Gastroesophageal sphincter (tissue), 4 donors: Measurements from ENCODE around the gene COL4A2. TPM values are rescaled to one million over a fixed set of nuclear protein-coding genes. Genes with fewer than 3 reads are reported as not detected.

Experiments
- ATAC-seq: fragments of 150-250 bp; one replicate; pipeline ENCODE4 v1.9.1; 2016; ENCODE audit warnings: mild to moderate bottlenecking, moderate library complexity
- H3K27ac ChIP-seq, 4 donors: fragments of 200-600 bp; sonication (generic) in 3 of 4; 1 replicate in 3 of 4; 2 replicates in 1 of 4; pipeline ENCODE4 v1.5.1; 2016 to 2019
- H3K27me3 ChIP-seq: fragments of 200-600 bp; sonication (generic); one replicate; pipeline ENCODE4 v1.5.1; 2019
- H3K36me3 ChIP-seq, 2 donors: fragments of 200-600 bp; sonication (generic); one replicate each; pipeline ENCODE4 v1.5.1; 2019; ENCODE audit warnings: control low read depth in 1 of 2
- H3K4me1 ChIP-seq, 3 donors: fragments of 200-600 bp; sonication (generic); 1 replicate in 2 of 3; 2 replicates in 1 of 3; pipeline ENCODE4 v1.5.1; 2016 to 2019; ENCODE audit warnings: control low read depth in 2 of 3
- H3K4me3 ChIP-seq, 2 donors: fragments of 200-600 bp; sonication (generic); one replicate each; pipeline ENCODE4 v1.5.1; 2019; ENCODE audit warnings: mild to moderate bottlenecking in 1 of 2, moderate library complexity in 1 of 2
- H3K9me3 ChIP-seq, 3 donors: fragments of 200-600 bp; sonication (generic); one replicate each; pipeline ENCODE4 v1.5.1; 2017 to 2019; ENCODE audit warnings: control low read depth in 2 of 3
- EP300 ChIP-seq: sonication (generic); formaldehyde crosslinking; IDR thresholded peaks from one replicate; pipeline ENCODE4 v1.6.1; 2017; ENCODE audit warnings: antibody characterized with exemption, mild to moderate bottlenecking
- POLR2A ChIP-seq, 2 donors: fragments of 450-650 bp; IDR thresholded peaks; one replicate each; pipeline ENCODE4 v1.6.1; 2017; ENCODE audit warnings: antibody characterized with exemption in 2 of 2, mild to moderate bottlenecking in 2 of 2, moderate library complexity in 1 of 2
- POLR2AphosphoS5 ChIP-seq: sonication (generic); formaldehyde crosslinking; IDR thresholded peaks from one replicate; pipeline ENCODE4 v1.6.1; 2017; ENCODE audit warnings: antibody characterized with exemption
- WGBS, 2 donors: methylation state at CpG; one replicate each; pipeline ENCODE4 v1.1.5; 2018; ENCODE audit warnings: low coverage in 1 of 2; 5-methylcytosine and 5-hydroxymethylcytosine counted together
- total RNA-seq, 4 donors: library from RNA; depleted of rRNA; stranded (reverse); fragments of >200 nt; gene quantifications; one replicate each; pipeline ENCODE4 v1.1.0, GENCODE V29; 2016
- TF ChIP-seq, protein P1 (sequence below), 4 experiments: fragments of 200-600 bp in 2 of 4; fragments of 450-650 bp in 2 of 4; sonication (generic) in 1 of 4; IDR thresholded peaks; one replicate each; pipeline ENCODE4 v1.5.1; 2017 to 2019; ENCODE audit warnings: antibody characterized with exemption in 4 of 4, mild to moderate bottlenecking in 2 of 4, moderate library complexity in 2 of 4

Gene COL4A2
- total RNA-seq, 4 donors from 2014 or later: 478 to 945 (median 543) TPM

DNA sequence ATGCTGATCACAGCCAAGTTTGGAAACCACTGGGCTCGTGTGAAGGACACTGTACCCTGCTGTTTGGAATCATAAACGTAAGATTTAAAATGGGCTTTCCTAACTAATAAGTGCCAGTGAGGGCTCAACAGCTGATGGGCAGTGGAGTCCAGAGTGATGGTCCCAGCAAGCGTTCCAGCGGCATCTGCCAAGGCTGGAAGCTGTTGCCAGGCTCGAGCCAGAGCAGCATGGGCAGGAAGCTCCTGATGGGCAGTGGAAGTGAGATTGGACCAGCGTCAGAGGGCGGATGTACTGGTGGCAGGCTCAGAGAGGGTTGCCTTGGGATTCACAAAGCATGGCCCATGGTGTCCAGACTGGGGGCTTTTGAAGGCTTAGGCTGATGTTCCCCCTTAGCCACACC is 30.2 kb downstream of the COL4A2 start:
- Histone ChIP-seq H3K4me3 (no peak overlapping the region), H3K9me3 (no peaks in the 10 kb centered on the region), H3K4me1 (peaks cover 35 to 100% (median 57%) of the 10 kb centered on the region in 3 donors), H3K27me3 (no peaks in the 10 kb centered on the region), H3K36me3 (no peaks in the 10 kb centered on the region), H3K27ac (peak overlapping the region; percentile 94 to 99 (median 98))
- TF ChIP-seq, protein P1, sequence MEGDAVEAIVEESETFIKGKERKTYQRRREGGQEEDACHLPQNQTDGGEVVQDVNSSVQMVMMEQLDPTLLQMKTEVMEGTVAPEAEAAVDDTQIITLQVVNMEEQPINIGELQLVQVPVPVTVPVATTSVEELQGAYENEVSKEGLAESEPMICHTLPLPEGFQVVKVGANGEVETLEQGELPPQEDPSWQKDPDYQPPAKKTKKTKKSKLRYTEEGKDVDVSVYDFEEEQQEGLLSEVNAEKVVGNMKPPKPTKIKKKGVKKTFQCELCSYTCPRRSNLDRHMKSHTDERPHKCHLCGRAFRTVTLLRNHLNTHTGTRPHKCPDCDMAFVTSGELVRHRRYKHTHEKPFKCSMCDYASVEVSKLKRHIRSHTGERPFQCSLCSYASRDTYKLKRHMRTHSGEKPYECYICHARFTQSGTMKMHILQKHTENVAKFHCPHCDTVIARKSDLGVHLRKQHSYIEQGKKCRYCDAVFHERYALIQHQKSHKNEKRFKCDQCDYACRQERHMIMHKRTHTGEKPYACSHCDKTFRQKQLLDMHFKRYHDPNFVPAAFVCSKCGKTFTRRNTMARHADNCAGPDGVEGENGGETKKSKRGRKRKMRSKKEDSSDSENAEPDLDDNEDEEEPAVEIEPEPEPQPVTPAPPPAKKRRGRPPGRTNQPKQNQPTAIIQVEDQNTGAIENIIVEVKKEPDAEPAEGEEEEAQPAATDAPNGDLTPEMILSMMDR (IDR thresholded peaks at IDR 0.05): no peak
- TF ChIP-seq POLR2AphosphoS5: peak; percentile 30
- WGBS, 2 donors: 42 to 69% methylated on average over 4 to 6 of the region's 7 CpGs
- no peak for ATAC-seq

DNA sequence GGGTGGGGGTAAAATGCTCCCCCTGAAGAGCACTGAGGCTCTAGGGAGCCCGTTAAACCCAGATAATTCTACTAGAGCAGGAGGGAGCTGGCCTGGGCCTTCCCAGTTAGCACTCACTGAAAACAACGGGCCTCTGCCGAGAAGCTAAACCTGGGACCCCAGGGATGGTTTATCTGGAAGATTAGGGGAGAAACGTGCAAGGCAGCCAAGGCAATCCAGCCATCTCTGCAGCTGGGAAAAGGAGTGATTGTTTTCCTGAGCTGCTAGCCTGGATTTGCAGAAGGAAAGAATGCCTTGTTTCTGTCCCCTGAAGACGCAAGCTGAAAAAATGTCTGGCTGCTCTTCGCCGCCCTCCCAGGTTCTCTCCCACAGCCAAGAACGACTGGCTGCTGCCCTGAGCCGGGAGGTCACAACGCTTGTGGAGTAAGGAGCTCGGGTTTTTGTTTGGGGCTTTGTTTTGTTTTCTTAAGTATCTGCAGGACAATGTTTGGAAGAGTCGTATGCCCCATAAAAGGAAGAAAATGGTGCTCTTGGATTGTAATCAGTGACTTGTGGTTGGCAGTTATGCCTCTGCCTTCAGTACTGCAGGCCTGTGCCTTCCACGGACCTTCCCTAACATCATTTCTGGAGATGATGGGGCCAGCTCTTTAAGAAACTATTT is 31.5 kb downstream of the COL4A2 start:
- Histone ChIP-seq H3K27me3 (no peaks in the 10 kb centered on the region), H3K9me3 (no peaks in the 10 kb centered on the region), H3K36me3 (no peaks in the 10 kb centered on the region), H3K4me3 (no peak overlapping the region), H3K4me1 (peaks cover 45 to 100% (median 66%) of the 10 kb centered on the region in 3 donors), H3K27ac (peak overlapping the region; percentile 94 to 99 (median 98))
- TF ChIP-seq, protein P1 (IDR thresholded peaks at IDR 0.05): no peak
- peak; percentile 83 for TF ChIP-seq POLR2AphosphoS5
- 1 to 16% methylated on average over 9 to 13 of the region's 13 CpGs for WGBS, 2 donors
- peak; percentile 49 for ATAC-seq

GRCh38 chr13:110339263-110339662 is 32.2 kb downstream of the COL4A2 start:
- Histone ChIP-seq H3K9me3 (no peaks in the 10 kb centered on the region), H3K27me3 (no peaks in the 10 kb centered on the region), H3K36me3 (no peaks in the 10 kb centered on the region), H3K4me1 (peaks cover 45 to 100% (median 61%) of the 10 kb centered on the region in 3 donors), H3K4me3 (no peak overlapping the region), H3K27ac (peak overlapping the region; percentile 94 to 99 (median 98))
- no peak for TF ChIP-seq POLR2A (IDR thresholded peaks at IDR 0.05)
- TF ChIP-seq, protein P1 (IDR thresholded peaks at IDR 0.05): no peak
- TF ChIP-seq POLR2AphosphoS5: no peak
- no peak for TF ChIP-seq EP300
- WGBS, 2 donors: 25 to 52% methylated on average over 2 to 6 of the region's 6 CpGs
- no peak for ATAC-seq

DNA sequence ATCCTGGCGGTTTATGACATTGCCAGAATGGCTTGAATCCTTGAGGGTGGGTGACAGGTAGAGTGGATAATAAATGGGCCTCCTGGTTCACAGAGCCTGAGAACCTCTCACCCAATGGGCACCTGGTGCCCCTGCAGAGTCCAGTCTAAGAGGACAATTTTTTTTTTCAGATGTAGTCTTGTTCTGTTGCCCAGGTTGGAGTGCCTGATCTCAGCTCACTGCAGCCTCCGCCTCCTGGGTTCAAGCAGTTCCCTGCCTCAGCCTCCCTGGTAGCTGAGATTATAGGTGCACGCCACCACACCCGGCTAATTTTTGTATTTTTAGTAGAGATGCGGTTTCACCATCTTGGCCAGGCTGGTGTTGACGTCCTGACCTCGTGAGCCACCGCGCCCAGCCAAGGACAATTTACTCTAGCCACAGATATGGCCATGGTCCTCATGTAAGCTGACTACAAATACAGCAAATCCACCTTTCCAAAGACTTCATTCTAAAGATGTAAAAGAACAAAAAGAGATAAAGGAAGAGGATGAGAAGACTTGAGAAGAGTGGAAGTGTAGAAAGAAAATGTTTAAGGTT is 33.0 kb downstream of the COL4A2 start:
- Histone ChIP-seq H3K4me3 (peak overlapping the region in 1 of 2 donors; percentile 35), H3K9me3 (no peaks in the 10 kb centered on the region), H3K36me3 (no peaks in the 10 kb centered on the region), H3K4me1 (peaks cover 45 to 99% (median 60%) of the 10 kb centered on the region in 3 donors), H3K27me3 (no peaks in the 10 kb centered on the region), H3K27ac (peak overlapping the region; percentile 94 to 99 (median 98))
- TF ChIP-seq POLR2AphosphoS5 (no peak), EP300 (no peak), POLR2A (IDR thresholded peaks at IDR 0.05) (no peak)
- TF ChIP-seq, protein P1 (IDR thresholded peaks at IDR 0.05): no peak
- WGBS, 2 donors: 59 to 72% methylated on average over 5 to 8 of the region's 9 CpGs
- ATAC-seq: no peak
